ENCODE data around the gene DNAH1.

The DNAH1 gene

DNA sequence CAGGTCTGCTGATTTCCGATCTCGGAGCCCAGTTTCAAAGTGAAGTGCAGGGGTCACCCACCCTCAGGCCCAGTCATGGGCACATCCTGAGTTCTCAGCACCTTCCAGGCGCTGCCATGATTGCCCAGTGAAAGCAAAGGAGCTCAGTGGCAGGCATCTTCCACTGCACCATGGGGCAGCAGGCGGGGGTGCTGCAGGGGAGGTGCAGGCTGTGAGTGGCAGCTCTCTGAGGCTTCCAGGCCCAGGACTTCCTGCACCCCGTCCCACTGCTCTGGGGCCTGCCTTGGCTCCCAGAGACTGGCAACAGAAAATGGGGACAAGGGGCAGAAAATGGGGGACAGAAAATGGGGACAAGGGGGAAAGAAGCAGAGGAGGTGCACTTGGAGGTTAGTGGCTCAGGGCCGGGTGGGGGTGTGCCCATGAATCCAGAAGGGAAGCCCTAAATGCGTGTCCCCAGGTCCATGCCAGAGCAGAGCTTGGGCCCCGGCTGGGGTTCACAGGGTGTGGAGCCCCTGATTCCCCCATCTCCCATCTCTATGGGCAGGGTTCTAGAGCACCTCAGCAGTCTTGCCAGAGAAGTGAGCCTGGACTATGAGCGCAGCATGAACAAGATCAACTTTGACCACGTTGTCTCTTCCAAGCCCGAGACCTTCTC, 28.0 kb downstream of the DNAH1 start:
- DNase-seq: no peak

DNA sequence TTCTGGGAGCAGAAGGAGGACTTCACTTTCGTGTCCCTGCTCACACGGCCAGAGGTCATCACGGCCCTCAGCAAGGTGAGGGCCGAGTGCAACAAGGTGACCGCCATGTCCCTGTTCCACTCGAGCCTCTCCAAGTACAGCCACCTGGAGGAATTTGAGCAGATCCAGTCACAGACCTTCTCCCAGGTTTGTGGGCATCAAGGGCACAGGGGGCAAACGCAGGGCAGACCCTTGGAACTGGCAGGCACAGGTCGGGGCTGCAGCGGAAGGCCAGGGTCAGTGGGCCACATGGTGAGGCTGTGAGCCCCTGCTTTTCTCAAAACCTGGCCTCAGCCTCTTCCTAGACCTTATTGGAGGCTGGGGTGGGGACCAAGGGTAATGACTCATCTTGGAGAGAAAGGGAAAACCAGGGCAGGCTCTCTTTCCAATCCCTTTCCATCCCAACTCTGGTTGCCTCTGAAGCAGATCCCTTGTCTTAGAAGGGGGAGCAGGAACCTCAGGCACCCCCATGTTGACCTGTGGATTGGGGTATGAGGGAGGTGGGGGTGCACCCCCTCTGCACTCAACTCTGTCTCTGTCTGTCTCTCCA, 29.5 kb downstream of the DNAH1 start:
- no peak for DNase-seq

DNA sequence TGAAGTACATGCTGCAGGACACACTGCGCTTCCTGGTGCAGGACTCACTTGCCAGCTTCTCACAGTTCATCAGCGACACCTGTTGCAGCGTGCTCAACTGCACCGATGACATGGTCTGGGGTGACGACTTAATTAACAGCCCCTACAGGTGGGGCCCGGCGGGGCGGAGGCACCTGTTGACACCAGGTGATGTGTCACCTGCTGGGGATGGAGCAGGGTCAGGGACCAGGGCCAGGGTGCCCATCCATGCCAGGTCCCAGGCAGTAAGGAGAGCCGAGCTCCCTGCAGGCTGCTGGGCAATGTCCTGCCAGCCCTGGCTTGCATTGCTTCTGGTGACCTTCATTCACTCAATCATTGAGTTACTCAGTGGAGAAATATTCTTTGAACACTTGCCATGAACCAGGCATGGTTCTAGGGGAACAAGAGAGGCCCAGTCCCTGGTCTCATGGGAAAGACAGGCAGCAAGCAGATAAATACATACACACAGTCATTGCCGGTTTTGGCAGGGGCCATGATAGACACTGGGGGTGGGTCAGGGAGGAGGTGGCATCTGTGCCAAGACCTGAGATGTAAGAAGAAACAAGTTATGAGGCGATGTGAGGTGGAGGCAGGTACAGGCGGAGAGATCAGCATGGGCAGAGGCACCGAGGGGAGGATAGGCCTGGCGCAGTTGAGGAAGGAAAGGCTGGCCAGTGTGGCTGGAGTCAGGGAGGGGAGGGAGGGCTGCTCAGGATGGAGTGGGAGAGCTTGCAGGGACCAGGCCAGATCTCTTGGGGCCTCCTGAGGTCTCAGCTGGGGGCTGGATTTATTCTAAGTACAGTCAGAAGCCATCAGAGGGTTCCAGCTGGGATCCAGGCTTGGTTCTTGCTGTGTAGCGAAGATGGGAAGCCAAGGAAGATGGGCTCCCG, 30.8 kb downstream of the DNAH1 start:
- DNase-seq: no peak

DNA sequence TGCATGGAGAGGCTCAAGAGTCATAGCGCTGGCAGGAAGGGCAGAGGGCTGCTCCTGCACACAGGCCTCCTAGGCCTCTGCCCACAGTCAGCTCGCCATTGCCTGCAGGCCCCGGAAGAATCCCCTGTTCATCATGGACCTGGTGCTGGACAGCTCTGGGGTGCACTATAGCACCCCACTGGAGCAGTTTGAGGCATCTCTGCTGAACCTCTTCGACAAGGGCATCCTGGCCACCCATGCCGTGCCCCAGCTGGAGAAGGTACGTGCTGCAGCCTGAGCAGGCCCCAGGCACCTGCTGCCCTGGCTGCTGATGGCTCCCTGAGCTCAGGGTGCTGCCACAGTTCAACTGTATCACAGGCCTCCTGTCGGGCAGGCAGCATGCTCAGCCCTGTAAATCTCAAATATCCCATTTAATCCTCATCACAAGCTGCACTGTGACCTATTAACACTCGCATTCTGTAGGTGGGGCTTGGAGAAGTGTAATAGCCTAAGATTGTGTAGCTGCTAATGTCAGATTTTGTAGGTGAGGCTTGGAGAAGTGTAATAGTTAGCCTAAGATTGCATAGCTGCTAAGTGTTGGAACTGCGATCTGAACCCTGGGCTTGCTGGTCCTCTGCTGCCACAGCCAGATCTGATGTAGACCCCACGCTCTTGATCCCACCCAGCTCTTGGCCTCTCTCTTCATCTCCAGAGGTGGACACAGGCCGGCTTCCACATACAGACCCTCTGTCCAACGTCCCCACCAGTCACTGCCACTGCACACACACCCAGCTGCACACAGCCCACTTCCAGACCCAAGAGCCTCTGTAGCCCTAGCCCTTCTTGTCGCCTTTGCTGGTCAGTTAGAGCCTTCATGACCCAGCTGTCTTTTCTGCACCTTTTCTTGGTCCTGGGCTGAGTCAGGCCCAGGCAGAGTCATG, 31.9 kb downstream of the DNAH1 start:
- DNase-seq: no peak

DNA sequence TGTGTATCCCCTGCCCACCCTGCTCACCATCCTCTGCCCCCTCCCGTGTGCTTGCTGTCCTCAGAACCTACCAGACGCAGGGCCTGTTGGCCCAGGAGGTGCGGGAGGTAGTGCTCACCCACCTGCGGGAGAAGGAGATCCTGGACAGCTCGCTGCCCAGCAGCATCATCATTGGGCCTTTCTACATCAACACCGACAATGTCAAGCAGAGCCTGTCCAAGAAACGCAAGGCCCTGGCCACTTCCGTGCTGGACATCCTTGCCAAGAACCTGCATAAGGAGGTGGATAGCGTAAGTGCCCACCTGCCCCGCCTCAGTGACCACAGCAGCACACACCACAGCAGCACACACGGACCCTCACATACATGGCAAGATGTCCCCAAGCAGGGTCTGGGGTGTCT, 33.0 kb downstream of the DNAH1 start:
- no peak for DNase-seq

DNA sequence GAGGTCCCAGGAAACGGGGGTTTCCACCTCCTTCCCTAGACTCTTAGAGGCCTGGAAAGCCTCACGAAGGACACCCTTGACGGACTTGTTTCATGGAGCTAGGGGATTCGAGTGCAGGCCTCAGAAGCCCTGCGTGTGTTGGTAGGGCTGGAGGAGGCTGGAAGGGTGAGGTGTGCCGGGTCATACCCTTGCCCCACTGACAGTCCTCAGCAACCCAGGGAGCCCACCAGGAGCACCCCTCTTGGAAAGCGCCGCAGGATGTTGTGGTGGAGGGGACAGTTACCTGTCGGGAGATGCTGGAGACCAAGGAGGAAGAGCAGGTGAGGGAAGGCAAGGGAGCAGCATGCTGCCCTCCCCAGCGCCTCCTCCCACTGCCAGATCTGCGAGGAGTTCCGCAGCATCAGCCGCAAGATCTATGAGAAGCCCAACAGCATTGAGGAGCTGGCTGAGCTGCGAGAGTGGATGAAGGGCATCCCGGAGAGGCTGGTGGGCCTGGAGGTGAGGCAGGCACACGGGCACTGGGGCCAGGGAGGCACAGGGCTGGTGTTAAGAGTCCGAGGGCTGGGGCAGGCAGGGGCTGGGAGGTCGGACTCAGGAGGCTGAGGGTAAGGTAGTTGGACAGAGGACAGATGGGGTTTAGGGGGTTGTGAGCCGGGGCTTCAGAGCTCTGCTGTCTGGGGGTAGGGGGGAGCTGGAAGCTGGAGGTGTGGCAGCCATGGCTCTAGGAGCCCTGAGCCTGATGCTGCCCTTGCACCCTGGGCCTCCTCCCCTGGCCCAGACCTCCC, 33.7 kb downstream of the DNAH1 start:
- no peak for DNase-seq

DNA sequence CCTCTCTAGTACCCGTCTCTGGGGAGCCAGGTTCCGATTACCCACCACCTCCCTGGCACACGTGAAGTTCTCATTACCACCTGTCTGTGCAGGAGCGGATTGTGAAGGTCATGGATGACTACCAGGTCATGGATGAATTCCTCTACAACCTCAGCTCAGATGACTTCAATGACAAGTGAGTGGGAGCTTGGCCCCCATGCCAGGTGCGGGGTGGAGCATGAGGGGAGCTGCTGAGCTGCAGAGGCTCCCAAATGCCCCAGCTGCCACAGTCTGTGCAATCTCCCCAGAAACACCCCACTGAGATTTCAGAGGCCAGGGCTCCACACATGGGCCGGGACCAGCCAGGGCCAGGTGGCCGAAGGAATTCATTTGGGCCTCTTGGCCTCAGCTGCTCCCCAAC, 34.3 kb downstream of the DNAH1 start:
- no peak for DNase-seq

DNA sequence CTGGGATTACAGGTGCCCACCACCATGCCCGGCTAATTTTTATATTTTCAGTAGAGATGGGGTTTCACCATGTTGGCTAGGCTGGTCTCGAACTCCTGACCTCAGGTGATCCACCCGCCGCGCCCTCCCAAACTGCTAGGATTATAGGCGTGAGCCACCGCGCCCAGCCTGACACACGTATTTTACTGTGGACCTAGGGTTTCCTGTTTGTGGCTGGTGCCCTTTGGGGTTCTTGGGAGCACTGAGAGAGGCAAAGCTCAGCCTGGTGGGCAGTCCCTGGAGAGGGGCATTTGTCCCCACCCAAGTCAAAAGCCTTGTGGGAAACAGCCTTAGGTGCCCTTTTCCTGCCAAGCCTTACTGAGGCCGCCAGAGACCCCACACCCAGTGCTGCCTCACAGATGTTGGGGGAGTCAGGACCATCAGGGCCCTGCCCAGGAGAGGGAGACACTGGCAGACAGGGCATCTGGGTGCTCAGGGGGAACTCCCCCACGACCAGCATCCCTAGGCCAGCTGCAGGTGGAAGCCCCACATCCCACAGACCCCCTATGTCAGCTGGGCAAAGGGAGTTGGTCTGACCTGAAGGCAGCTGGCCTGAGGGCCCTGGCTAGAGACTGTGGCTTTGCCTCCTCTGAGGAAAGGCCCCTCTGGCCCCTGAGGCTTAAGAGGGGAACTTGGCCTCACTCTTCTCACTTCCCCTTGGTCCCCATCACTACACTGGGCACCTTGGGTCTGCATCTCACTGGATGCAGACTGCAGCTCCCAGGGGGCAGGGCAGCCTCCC, 35.1 kb downstream of the DNAH1 start:
- no peak for DNase-seq

DNA sequence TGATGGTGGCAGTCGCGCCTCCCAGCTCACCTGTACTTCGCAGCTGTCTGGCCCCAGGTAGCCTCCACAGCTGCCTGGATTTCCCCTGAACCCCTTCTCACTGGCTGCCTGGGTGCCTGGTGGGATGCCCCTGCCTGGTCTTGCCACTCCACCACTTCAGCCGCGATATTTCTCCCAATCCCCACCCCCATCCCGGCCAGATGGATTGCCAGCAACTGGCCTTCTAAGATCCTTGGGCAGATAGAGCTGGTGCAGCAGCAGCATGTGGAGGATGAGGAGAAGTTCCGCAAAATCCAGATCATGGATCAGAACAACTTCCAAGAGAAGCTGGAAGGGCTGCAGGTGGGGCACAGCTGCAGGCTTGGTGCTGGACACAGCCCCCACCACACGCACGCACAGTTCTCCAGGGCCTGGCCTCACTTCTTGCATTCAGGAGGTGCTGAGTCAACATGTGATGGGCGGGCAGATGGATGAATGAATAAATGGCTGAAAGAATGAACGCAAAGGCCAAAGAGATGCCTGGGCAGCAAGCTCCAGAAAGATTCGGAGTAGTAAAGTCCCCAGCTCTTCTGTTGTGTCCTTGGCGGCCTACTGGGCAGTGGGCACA, 35.7 kb downstream of the DNAH1 start:
- no peak for DNase-seq

DNA sequence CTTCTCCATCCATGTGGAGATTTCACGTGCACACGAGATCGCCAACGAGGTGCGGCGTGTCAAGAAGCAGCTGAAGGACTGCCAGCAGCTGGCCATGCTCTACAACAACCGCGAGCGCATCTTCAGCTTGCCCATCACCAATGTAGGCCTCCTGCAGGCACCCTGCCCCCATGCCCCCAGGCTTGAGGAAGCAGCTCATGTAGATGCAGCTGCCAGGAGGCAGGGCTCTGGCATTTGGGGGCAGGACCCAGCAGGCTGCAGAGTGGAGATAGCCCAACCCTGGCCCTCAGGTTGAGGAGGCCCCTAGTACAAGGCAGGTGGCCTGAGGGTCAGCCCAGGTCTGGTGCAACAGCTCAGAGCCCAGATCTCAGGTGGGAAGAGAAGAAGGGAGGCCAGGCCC, 36.4 kb downstream of the DNAH1 start:
- no peak for DNase-seq

DNA sequence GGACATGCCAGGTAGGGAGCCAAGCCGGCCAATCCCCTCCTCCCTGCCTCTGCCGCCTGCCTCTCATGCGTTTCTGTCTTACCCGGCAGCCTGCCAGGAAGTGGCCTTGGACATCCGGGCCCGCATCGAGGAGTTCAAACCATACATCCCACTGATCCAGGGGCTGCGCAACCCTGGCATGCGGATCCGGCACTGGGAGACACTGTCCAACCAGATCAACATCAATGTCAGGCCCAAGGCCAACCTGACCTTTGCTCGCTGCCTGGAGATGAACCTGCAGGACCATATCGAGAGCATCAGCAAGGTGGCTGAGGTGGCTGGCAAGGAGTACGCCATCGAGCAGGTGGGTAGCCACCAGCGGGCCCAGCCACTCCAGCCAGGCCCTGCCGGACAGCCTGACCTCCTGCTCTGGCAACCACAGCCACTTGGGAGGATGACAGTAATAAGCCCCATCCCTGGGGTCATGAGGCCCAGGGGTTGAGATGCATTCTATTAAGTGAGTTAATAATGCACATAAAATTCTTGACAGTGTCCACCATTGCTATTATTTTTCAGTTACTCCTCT, 37.3 kb downstream of the DNAH1 start:
- DNase-seq: no peak

DNA sequence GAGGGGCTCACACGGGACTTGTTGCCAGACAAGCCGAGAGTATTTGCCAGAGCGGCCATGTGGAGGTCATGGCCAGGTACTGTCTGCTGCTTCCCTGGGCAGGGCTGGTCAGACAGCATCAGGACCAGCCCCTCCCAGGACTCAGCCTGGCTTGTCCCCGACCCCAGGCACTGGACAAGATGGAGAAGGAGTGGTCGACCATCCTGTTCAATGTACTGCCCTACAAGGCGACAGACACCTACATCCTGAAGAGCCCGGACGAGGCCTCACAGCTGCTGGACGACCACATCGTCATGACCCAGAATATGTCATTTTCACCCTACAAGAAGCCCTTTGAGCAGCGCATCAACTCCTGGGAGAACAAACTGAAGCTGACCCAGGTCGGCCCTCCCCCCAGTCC, 38.6 kb downstream of the DNAH1 start:
- DNase-seq: no peak

DNA sequence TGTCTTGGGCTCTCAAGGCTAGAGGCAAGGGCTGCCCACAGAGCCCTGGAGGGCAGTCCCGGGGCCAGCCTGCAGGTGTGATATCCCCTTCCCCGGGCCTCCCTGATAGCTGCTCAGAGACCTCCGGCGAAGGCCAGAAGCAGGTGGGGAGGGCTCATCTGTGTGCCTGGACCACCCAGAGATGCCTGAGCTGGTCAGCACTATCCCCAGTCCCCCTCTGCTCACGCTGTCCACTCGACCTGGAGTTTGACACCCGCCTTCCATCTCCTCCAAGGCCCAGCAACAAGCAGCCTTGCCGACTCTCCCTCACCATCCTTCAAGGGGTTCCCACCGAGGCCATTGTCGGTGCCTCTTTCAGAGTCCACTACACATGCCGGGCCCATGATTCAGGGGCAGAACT, 39.4 kb downstream of the DNAH1 start:
- no peak for DNase-seq

DNA sequence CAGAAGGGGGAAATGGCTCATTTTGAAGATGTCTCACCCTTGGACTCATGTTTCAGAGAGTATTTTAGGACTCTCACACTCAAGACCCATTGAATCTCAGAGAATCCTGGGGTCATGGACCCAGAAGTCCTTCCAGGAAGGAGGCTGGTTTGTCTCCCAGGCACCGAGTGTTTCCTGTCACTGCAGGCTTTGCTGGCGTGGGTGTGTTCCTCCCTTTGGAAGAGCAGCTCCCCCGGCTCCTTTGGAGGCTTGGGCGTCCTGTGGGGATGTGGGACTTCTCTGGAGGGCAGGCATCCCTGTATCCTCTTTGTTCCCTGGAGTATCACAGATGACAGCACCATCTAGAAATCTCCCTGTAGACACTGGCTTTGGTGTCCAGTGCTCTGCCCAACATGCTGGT, 40.0 kb downstream of the DNAH1 start:
- no peak for DNase-seq

DNA sequence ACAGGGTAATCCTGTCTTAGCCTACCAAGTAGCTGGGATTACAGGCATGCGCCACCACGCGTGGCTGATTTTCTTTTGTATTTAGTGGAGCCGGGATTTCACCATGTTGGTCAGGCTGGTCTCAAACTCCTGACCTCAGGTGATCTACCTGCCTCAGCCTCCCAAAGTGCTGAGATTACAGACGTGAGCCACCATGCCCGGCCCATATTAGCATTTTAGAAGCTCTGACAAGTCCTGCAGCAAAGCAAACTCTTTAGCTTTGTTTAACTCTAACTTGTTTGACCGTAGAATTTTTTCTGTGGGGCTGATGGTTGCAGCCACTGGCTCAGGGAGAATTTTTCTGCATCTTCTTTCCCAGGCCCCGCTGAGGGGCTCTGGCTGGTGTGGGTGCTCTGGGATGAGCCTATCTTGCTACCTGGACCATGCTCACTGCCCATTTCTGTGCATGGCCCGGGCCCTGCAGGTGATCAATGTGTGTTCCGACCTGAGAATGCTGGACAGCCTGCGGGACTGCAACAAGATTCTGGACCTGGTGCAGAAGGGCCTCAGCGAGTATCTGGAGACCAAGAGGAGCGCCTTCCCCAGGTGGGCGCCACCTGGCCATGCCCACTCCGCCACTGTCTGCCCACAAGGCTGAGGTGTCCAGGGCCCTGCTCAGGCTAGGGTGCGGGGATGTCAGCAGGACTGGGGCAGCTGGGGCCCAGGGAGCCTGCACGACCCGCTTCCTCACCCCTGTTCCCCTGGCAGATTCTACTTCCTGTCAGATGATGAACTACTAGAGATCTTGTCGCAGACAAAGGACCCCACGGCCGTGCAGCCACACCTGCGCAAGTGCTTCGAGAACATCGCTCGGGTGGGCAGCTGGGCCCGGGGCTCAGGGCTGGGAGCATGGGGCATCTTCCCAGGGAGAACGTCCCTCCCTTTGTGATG, 41.3 kb downstream of the DNAH1 start:
- no peak for DNase-seq

DNA sequence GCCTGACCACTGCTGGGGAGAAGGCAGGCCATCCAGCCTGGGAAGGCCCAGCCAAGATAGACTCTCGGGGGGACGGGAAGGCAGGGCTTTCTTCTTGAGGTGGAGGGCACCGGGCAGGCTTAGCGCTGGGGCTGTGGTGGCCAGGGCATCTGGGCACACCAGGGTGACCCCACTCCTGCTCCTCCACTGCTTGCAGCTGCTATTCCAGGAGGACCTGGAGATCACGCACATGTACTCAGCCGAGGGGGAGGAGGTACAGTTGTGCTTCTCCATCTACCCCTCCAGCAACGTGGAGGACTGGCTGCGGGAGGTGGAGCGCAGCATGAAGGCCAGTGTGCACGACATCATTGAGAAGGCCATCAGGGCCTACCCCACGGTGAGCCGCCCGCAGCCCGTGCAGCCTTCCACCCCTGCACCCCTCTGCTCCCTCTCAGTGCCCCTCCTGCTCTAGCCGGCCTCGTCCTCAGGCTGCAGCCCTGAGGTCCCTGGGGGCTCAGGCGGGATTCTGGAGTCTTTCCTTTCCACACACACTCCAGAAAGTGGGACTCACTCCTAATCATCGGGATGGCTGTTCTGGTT, 42.3 kb downstream of the DNAH1 start:
- no peak for DNase-seq

DNA sequence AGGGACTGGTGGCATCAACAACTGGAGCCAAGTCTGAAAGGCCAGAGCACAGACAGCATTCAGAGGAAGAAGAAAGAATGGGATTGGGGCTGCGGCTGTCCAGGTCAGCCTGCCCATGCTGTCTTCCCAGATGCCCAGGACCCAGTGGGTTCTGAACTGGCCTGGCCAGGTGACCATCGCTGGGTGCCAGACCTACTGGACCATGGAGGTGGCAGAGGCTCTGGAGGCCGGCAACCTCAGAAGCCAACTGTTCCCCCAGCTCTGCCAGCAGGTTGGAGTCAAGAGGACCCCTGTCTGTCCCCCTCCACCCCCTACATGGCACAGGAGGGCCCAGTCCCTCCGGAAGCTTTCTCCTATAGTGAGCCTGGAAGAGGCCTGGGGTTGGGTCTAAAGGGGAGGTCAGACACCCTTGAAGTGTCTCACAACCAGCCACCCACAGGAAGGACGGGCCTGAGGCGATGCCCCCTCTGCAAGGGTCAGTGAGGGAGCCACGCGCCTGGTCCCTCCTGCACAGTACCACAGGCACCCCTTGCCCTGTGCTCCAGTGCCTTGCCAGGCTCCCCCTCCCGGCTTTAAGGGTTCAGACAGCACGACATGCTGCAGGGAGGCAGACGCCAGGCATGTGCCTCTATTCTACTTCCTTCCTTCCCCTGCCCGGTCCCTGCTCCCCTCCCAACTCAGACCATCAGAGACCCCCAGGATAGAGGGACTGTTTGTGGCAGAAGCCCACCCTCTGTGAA, 43.2 kb downstream of the DNAH1 start:
- no peak for DNase-seq

DNA sequence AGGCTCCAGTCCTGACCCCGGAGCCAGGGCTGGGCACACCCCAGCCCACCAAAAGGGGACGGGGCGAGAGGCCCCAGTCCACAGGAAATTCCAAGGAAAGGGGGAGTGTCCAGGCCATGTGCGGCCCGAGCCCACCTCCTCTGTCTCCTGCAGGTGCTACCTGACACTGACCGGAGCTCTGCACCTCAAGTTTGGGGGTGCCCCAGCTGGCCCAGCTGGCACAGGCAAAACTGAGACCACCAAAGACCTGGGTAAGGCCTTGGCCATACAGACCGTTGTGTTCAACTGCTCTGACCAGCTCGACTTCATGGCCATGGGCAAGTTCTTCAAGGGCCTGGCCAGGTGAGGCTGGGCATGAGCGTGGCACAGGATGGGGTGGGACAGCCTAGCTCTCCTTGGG, 44.9 kb downstream of the DNAH1 start:
- DNase-seq: no peak
